A549 (cell line): ENCODE data around the gene AKTIP. TPM values are rescaled to one million over a fixed set of nuclear protein-coding genes. Genes with fewer than 3 reads are reported as not detected.

Source experiments
- ATAC-seq, 2 experiments: fragments of 200-7000 bp in 1 of 2; fragments of >200 bp in 1 of 2; cut with Nextera tagmentation in 1 of 2; cut with Tn5 transposase in 1 of 2; 3 replicates each; pipeline versions ENCODE4 v1.8.0 to v1.9.1; 2018 to 2020; ENCODE audit warnings: mild to moderate bottlenecking in 1 of 2, moderate library complexity in 1 of 2
- CTCF ChIA-PET: fragments of 300-600 bp; sonication (Branson Sonifier 250); formaldehyde crosslinking; extraction: SDS; loops from one replicate; lab custom pipeline; 2021; ENCODE audit warnings: antibody characterized with exemption, inconsistent platforms; lab: Yijun Ruan, JAX
- POLR2A ChIA-PET: fragments of 350-600 bp; formaldehyde crosslinking; extraction: SDS; loops from one replicate; lab custom pipeline; 2021; ENCODE audit warnings: antibody characterized with exemption, inconsistent platforms; lab: Yijun Ruan, JAX
- DNase-seq, 2 experiments: peaks; one replicate each; pipeline versions ENCODE4 v3.0.0 to v3.0.0-alpha.2; 2011 to 2016; ENCODE audit warnings: low read depth in 1 of 2, low spot score in 1 of 2
- FAIRE-seq: peaks from 2 replicates; lab custom pipeline; 2011; peaks lifted over from hg19 to GRCh38; lab: Jason Lieb, UNC
- H3K27ac ChIP-seq, 2 experiments: fragments of >200 bp; sonication (Bioruptor Twin); formaldehyde crosslinking; 3 replicates each; pipeline ENCODE4 v1.5.1; 2016 to 2017
- H3K4me1 ChIP-seq: fragments of >200 bp; sonication (Bioruptor Twin); formaldehyde crosslinking; 3 replicates; pipeline ENCODE4 v1.6.1; 2016
- H3K4me2 ChIP-seq: fragments of >200 bp; sonication (Bioruptor Twin); formaldehyde crosslinking; 3 replicates; pipeline ENCODE4 v1.6.1; 2016
- H3K4me3 ChIP-seq: fragments of >200 bp; sonication (Bioruptor Twin); formaldehyde crosslinking; 3 replicates; pipeline ENCODE4 v1.5.1; 2016
- H3K9me3 ChIP-seq: fragments of >200 bp; sonication (Bioruptor Twin); formaldehyde crosslinking; 3 replicates; pipeline ENCODE4 v1.6.1; 2016
- CEBPB ChIP-seq, 2 experiments: fragments of >200 bp in 1 of 2; sonication (Bioruptor Twin) in 1 of 2; formaldehyde crosslinking in 1 of 2; IDR thresholded peaks; 2 replicates each; pipeline ENCODE4 v1.6.1; 2012 to 2016
- CHD2 ChIP-seq: fragments of 150-350 bp; IDR thresholded peaks from 2 replicates; pipeline ENCODE4 v1.6.1; 2014; ENCODE audit warnings: low read length; ENCODE audit not compliant: partially characterized antibody
- EHMT2 ChIP-seq: fragments of 200-600 bp; sonication (generic); IDR thresholded peaks from 2 replicates; pipeline ENCODE4 v1.6.1; 2016; ENCODE audit warnings: antibody characterized with exemption, low read depth, mild to moderate bottlenecking, moderate library complexity
- EP300 ChIP-seq, 2 experiments: fragments of >200 bp; sonication (Bioruptor Twin); formaldehyde crosslinking; IDR thresholded peaks; 2 replicates in 1 of 2; 3 replicates in 1 of 2; pipeline ENCODE4 v1.6.1; 2016 to 2017
- ESRRA ChIP-seq: fragments of 150-350 bp; IDR thresholded peaks from 2 replicates; pipeline ENCODE4 v1.6.1; 2014; ENCODE audit warnings: mild to moderate bottlenecking, low read length, borderline replicate concordance
- FOSB ChIP-seq: fragments of 250-450 bp; sonication (Bioruptor Pico); IDR thresholded peaks from 2 replicates; pipeline ENCODE4 v1.5.0; 2020; ENCODE audit warnings: mild to moderate bottlenecking, moderate library complexity
- FOSL2 ChIP-seq, 2 experiments: fragments of 450-650 bp in 1 of 2; fragments of >200 bp in 1 of 2; sonication (Bioruptor Twin) in 1 of 2; formaldehyde crosslinking; IDR thresholded peaks; 2 replicates each; pipeline versions ENCODE4 v1.5.0 to v1.6.1; 2016 to 2020; ENCODE audit warnings: mild to moderate bottlenecking in 1 of 2, moderate library complexity in 1 of 2
- HEYL ChIP-seq: fragments of 250-450 bp; sonication (Bioruptor Pico); IDR thresholded peaks from 2 replicates; pipeline ENCODE4 v1.8.0; 2021; ENCODE audit warnings: mild to moderate bottlenecking, moderate library complexity
- JUN ChIP-seq, 2 experiments: fragments of >200 bp; sonication (Bioruptor Twin); formaldehyde crosslinking; IDR thresholded peaks; 2 replicates in 1 of 2; 3 replicates in 1 of 2; pipeline ENCODE4 v1.6.1; 2016 to 2017
- JUNB ChIP-seq: fragments of >200 bp; sonication (Bioruptor Twin); formaldehyde crosslinking; IDR thresholded peaks from 2 replicates; pipeline ENCODE4 v1.6.1; 2016
- KDM1A ChIP-seq: fragments of 200-600 bp; sonication (generic); IDR thresholded peaks from 2 replicates; pipeline ENCODE4 v1.6.1; 2016; ENCODE audit warnings: low read depth, mild to moderate bottlenecking
- KDM5A ChIP-seq: fragments of 200-600 bp; sonication (generic); IDR thresholded peaks from 2 replicates; pipeline ENCODE4 v1.6.1; 2016; ENCODE audit warnings: antibody characterized with exemption, mild to moderate bottlenecking
- MAZ ChIP-seq: fragments of 150-350 bp; IDR thresholded peaks from 2 replicates; pipeline ENCODE4 v1.6.1; 2014; ENCODE audit warnings: antibody characterized with exemption, low read depth, low read length, borderline replicate concordance
- NFE2L2 ChIP-seq: fragments of 150-350 bp; conservative IDR thresholded peaks from 2 replicates; pipeline ENCODE4 v1.6.1; 2014; ENCODE audit warnings: low read length
- PHF8 ChIP-seq: fragments of 200-600 bp; sonication (generic); IDR thresholded peaks from 2 replicates; pipeline ENCODE4 v1.6.1; 2016; ENCODE audit warnings: low read depth, mild to moderate bottlenecking, antibody characterized with exemption, moderate library complexity, borderline replicate concordance
- POLR2A ChIP-seq: IDR thresholded peaks from 2 replicates; pipeline ENCODE4 v1.6.1; 2012; ENCODE audit warnings: mild to moderate bottlenecking, low read length
- POLR2AphosphoS2 ChIP-seq: conservative IDR thresholded peaks from 2 replicates; pipeline ENCODE4 v1.6.1; 2012; ENCODE audit warnings: low read length, improper control_type of control experiment, inconsistent platforms
- RAD21 ChIP-seq, 2 experiments: fragments of >200 bp in 1 of 2; sonication (Bioruptor Twin) in 1 of 2; formaldehyde crosslinking in 1 of 2; IDR thresholded peaks in 1 of 2; conservative IDR thresholded peaks in 1 of 2; 2 replicates in 1 of 2; 3 replicates in 1 of 2; pipeline ENCODE4 v1.6.1; 2012 to 2018; ENCODE audit warnings: inconsistent platforms in 1 of 2
- RFX5 ChIP-seq: fragments of 450-650 bp; IDR thresholded peaks from 2 replicates; pipeline ENCODE4 v1.7.1; 2014; ENCODE audit warnings: antibody characterized with exemption, mild to moderate bottlenecking, moderate library complexity
- SMC3 ChIP-seq: fragments of >200 bp; sonication (Bioruptor Twin); formaldehyde crosslinking; IDR thresholded peaks from 3 replicates; pipeline ENCODE4 v1.6.1; 2018; ENCODE audit warnings: inconsistent platforms
- TFCP2L1 ChIP-seq: fragments of 250-450 bp; sonication (Bioruptor Pico); IDR thresholded peaks from 2 replicates; pipeline ENCODE4 v1.5.0; 2021; ENCODE audit warnings: mild to moderate bottlenecking
- ZC3H11A ChIP-seq: fragments of 450-650 bp; IDR thresholded peaks from 2 replicates; pipeline ENCODE4 v1.6.1; 2014; ENCODE audit warnings: antibody characterized with exemption, mild to moderate bottlenecking
- ZFP36 ChIP-seq: fragments of 450-650 bp; IDR thresholded peaks from 2 replicates; pipeline ENCODE4 v1.6.1; 2014; ENCODE audit warnings: borderline replicate concordance; ENCODE audit not compliant: partially characterized antibody
- ZNF302 ChIP-seq: fragments of 250-450 bp; sonication (Bioruptor Pico); IDR thresholded peaks from 2 replicates; pipeline ENCODE4 v1.9.0; 2021; ENCODE audit warnings: inconsistent platforms, mild to moderate bottlenecking, moderate library complexity
- WGBS: methylation state at CpG from one replicate; pipeline ENCODE4 v1.1.6; 2017; ENCODE audit errors: missing lambda C conversion rate; 5-methylcytosine and 5-hydroxymethylcytosine counted together
- polyA plus RNA-seq, 4 experiments: library from polyadenylated mRNA; depleted of rRNA in 3 of 4; stranded (reverse); fragments of >200 nt; fragmentation: RNase III in 1 of 4; extraction: RNeasy Plus Mini Kit Qiagen cat#74134 plus additional on column Dnase treatment in 1 of 4; gene quantifications; 2 replicates in 3 of 4; 3 replicates in 1 of 4; pipeline ENCODE4 v1.2.3, GENCODE V29; 2011 to 2017
- TF ChIP-seq, protein P1 (sequence below): fragments of 150-350 bp; IDR thresholded peaks from 2 replicates; pipeline ENCODE4 v1.6.1; 2014; ENCODE audit warnings: low read depth, mild to moderate bottlenecking, low read length
- TF ChIP-seq, protein P2 (sequence below): fragments of 250-450 bp; sonication (Bioruptor Pico); IDR thresholded peaks from 2 replicates; pipeline ENCODE4 v1.5.0; 2020; ENCODE audit warnings: low read depth, mild to moderate bottlenecking, moderate library complexity
- TF ChIP-seq, protein P3 (sequence below): IDR thresholded peaks from 2 replicates; pipeline ENCODE4 v1.6.1; 2012
- TF ChIP-seq, protein P4 (sequence below): IDR thresholded peaks from 2 replicates; pipeline ENCODE4 v1.6.1; 2012; ENCODE audit warnings: low read depth, borderline replicate concordance
- TF ChIP-seq, protein P5 (sequence below): fragments of 450-650 bp; IDR thresholded peaks from 2 replicates; pipeline ENCODE4 v1.6.1; 2014; ENCODE audit warnings: antibody characterized with exemption

AKTIP gene
- polyA plus RNA-seq, 2 of the 4 experiments (the other 2 are of a cell fraction) = 21.0 to 48.4 TPM

DNA sequence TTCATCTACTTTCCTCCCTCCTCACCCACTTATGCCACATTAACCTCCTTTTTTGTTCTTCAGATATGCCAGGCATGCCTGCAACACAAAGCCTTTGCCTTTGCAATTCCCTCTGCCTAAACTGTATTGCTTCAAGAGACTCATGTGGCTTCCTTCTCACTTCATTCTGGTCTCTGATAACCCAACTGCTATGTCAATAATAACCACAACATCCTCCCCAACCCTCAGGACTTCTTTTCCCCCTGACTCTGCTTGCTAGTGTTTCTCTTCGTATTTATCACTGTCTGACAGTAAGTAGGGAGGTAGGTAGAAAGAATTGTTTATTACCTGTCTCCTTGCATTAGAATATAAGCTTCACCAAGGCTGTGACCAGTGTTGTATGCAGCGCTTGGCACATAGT, 46.4 kb downstream of the AKTIP start:
- FAIRE-seq (no peak), DNase-seq (no peak), ATAC-seq (no peak)
- ChIA-PET CTCF (interaction anchor here (1.3 to 1.9 kb wide), 3 partner anchors 10 to 18 kb away, joined by 3 to 5 read pairs (median 3); no protein-coding TSS in a partner anchor), POLR2A (no interaction called here)
- 97% methylated on average over 2 of the region's 2 CpGs for WGBS
- Histone ChIP-seq H3K4me1 (no peaks in the 10 kb centered on the region), H3K4me3 (no peak overlapping the region), H3K4me2 (no peak overlapping the region), H3K9me3 (no peaks in the 10 kb centered on the region), H3K27ac (no peak overlapping the region)
- TF ChIP-seq POLR2AphosphoS2 (no peak), ZC3H11A (no peak), FOSL2 (IDR thresholded peaks at IDR 0.05) (no peak), FOSL2 (CRISPR knock-in tag; IDR thresholded peaks at IDR 0.05) (no peak), PHF8 (no peak)

DNA sequence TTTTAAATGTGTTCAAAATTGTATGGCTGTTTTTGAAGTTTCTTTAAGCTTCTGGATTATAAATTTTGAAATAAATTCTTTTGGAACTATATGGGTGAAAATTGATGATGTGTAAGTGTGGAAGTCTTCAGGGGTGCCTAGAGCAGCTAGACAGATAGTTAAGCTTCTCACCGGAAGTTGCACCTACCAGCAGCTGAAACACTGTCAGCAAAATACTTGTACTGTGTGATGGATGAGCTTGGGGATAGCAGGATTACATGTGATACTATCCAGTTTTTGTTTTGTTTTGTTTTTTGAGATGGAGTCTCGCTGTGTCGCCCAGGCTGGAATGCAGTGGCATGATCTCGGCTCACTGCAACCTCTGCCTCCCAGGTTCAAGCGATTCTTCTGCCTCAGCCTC, 49.1 kb downstream of the AKTIP start:
- POLR2A ChIA-PET = no interaction called here
- whole genome bisulfite sequencing = 96% methylated on average over 5 of the region's 5 CpGs
- DNase-seq (no peak), FAIRE-seq (no peak), ATAC-seq (no peak)
- Histone ChIP-seq H3K9me3 (no peaks in the 10 kb centered on the region), H3K4me1 (no peaks in the 10 kb centered on the region), H3K4me2 (no peak overlapping the region), H3K4me3 (no peak overlapping the region), H3K27ac (no peak overlapping the region)
- TF ChIP-seq, protein P1, sequence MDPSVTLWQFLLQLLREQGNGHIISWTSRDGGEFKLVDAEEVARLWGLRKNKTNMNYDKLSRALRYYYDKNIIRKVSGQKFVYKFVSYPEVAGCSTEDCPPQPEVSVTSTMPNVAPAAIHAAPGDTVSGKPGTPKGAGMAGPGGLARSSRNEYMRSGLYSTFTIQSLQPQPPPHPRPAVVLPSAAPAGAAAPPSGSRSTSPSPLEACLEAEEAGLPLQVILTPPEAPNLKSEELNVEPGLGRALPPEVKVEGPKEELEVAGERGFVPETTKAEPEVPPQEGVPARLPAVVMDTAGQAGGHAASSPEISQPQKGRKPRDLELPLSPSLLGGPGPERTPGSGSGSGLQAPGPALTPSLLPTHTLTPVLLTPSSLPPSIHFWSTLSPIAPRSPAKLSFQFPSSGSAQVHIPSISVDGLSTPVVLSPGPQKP = no peak
- TF ChIP-seq ESRRA (no peak), RAD21 (conservative IDR thresholded peaks at IDR 0.05 in 1 of 2, IDR thresholded peaks at IDR 0.05 in 1 of 2) (no peak), NFE2L2 (no peak), RFX5 (no peak), ZC3H11A (no peak), TFCP2L1 (no peak), JUN (IDR thresholded peaks at IDR 0.05) (no peak), PHF8 (no peak), HEYL (no peak), EHMT2 (no peak)
- TF ChIP-seq, protein P2, sequence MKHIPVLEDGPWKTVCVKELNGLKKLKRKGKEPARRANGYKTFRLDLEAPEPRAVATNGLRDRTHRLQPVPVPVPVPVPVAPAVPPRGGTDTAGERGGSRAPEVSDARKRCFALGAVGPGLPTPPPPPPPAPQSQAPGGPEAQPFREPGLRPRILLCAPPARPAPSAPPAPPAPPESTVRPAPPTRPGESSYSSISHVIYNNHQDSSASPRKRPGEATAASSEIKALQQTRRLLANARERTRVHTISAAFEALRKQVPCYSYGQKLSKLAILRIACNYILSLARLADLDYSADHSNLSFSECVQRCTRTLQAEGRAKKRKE (CRISPR knock-in tag) = no peak
- TF ChIP-seq, protein P3, sequence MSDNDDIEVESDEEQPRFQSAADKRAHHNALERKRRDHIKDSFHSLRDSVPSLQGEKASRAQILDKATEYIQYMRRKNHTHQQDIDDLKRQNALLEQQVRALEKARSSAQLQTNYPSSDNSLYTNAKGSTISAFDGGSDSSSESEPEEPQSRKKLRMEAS = no peak
- CTCF ChIA-PET = no interaction called here

DNA sequence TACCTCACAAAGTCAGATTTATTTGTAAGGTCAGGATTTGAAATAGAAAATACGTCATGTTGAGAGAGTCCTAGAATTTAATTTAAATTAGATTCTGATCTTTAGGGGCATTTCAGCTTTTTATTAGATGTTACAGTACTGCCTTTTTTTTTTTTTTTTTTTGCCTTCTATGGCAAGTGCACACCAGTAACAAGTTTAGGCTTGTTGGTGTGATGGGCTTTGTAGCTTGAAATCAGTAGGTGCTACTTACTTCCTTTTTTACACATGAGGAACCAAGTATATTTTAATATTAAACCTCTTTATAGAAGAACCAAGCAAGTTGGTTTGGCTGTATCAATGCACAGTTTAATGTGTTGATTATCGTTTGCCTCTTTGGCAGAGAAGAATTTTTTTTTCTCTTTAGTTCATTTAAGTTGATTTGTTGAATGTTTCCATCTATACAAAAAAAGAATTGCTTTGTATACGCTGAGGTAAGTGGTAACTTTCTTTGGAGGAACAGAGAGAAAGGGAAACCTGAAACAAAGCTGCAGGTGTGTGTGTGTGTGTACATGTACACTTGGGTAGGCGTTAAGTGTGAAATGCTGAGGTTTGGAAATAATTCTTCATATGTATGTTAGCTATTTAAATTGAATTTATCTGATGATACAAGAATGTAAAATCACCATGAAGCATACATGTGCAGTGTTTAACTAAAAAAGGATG, 53.0 kb downstream of the AKTIP start:
- H3K9me3 ChIP-seq = no peaks in the 10 kb centered on the region
- ChIA-PET POLR2A (no interaction called here), CTCF (no interaction called here)
- FAIRE-seq = no peak
- H3K4me2 ChIP-seq = no peak overlapping the region
- H3K4me1 ChIP-seq = no peaks in the 10 kb centered on the region
- H3K27ac ChIP-seq = no peak overlapping the region
- no peak for DNase-seq
- no peak for ATAC-seq
- H3K4me3 ChIP-seq = no peak overlapping the region
- WGBS = 92% methylated on average over 4 of the region's 4 CpGs
- TF ChIP-seq, protein P1 = no peak
- no peak for TF ChIP-seq FOSB
- TF ChIP-seq ZC3H11A = no peak
- TF ChIP-seq JUN (IDR thresholded peaks at IDR 0.05) = no peak
- TF ChIP-seq, protein P4, sequence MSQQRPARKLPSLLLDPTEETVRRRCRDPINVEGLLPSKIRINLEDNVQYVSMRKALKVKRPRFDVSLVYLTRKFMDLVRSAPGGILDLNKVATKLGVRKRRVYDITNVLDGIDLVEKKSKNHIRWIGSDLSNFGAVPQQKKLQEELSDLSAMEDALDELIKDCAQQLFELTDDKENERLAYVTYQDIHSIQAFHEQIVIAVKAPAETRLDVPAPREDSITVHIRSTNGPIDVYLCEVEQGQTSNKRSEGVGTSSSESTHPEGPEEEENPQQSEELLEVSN = no peak
- TF ChIP-seq KDM1A = no peak
- TF ChIP-seq CEBPB (IDR thresholded peaks at IDR 0.05) = no peak
- TF ChIP-seq JUNB = no peak
- no peak for TF ChIP-seq KDM5A
- TF ChIP-seq CHD2 = no peak
- no peak for TF ChIP-seq MAZ
- no peak for TF ChIP-seq SMC3
- TF ChIP-seq ZFP36 = no peak
- no peak for TF ChIP-seq RAD21 (conservative IDR thresholded peaks at IDR 0.05 in 1 of 2, IDR thresholded peaks at IDR 0.05 in 1 of 2)
- TF ChIP-seq HEYL = no peak
- TF ChIP-seq, protein P5, sequence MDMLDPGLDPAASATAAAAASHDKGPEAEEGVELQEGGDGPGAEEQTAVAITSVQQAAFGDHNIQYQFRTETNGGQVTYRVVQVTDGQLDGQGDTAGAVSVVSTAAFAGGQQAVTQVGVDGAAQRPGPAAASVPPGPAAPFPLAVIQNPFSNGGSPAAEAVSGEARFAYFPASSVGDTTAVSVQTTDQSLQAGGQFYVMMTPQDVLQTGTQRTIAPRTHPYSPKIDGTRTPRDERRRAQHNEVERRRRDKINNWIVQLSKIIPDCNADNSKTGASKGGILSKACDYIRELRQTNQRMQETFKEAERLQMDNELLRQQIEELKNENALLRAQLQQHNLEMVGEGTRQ = no peak
- no peak for TF ChIP-seq EP300 (IDR thresholded peaks at IDR 0.05)
- TF ChIP-seq ZNF302 = no peak
- TF ChIP-seq POLR2A = no peak
